GM18499 (cell line): ENCODE data around the gene TEX51.

Experiments
- ATAC-seq: cut with Tn5 transposase; IDR thresholded peaks from one replicate; pipeline ENCODE4 v1.9.1; 2021; ENCODE audit warnings: moderate number of reproducible peaks; ENCODE audit not compliant: insufficient read depth, unreplicated experiment

TEX51 gene

GRCh38 chr2:126890551-126891450, 7.9 kb upstream of the TEX51 start:
- ATAC-seq, result no peak

- no peak for ATAC-seq
These were observed 6.8 kb upstream of the TEX51 start for GRCh38 chr2:126891681-126892500.

GRCh38 chr2:126893153-126893552, 5.5 kb upstream of the TEX51 start:
- no peak for ATAC-seq

- no peak for ATAC-seq
These were observed 5.1 kb upstream of the TEX51 start for GRCh38 chr2:126893606-126894005.

- no peak for ATAC-seq
These were observed 4.6 kb upstream of the TEX51 start for GRCh38 chr2:126894082-126894481.

- ATAC-seq, result no peak
These were observed 4.0 kb upstream of the TEX51 start for GRCh38 chr2:126894585-126895182.

- no peak for ATAC-seq
These were observed 3.4 kb upstream of the TEX51 start for GRCh38 chr2:126895336-126895735.

GRCh38 chr2:126896471-126896870, 2.2 kb upstream of the TEX51 start:
- ATAC-seq, result no peak

- ATAC-seq, result no peak
These were observed 1.0 kb downstream of the TEX51 start for GRCh38 chr2:126899616-126900185.

- no peak for ATAC-seq
These were observed 2.1 kb downstream of the TEX51 start for GRCh38 chr2:126900646-126901319.

- no peak for ATAC-seq
These were observed 2.8 kb downstream of the TEX51 start for GRCh38 chr2:126901459-126901858.

- ATAC-seq, result no peak
These were observed 3.6 kb downstream of the TEX51 start for GRCh38 chr2:126902152-126902835.

- no peak for ATAC-seq
These were observed 4.2 kb downstream of the TEX51 start for GRCh38 chr2:126902859-126903258.

- no peak for ATAC-seq
These were observed 7.3 kb downstream of the TEX51 start for GRCh38 chr2:126905991-126906390.

- no peak for ATAC-seq
These were observed 8.1 kb downstream of the TEX51 start for GRCh38 chr2:126906781-126907180.

- no peak for ATAC-seq
These were observed 9.0 kb downstream of the TEX51 start for GRCh38 chr2:126907671-126908070.

GRCh38 chr2:126908721-126909177, 10.1 kb downstream of the TEX51 start:
- no peak for ATAC-seq

GRCh38 chr2:126909366-126909765, 10.7 kb downstream of the TEX51 start:
- ATAC-seq, result no peak

- no peak for ATAC-seq
These were observed 11.1 kb downstream of the TEX51 start for GRCh38 chr2:126909781-126910180.
